ENCODE data around the gene ZNF280C. TPM values are rescaled to one million over a fixed set of nuclear protein-coding genes. Genes with fewer than 3 reads are reported as not detected.

The ZNF280C gene
- total RNA-seq, 1 experiment from 2014 or later = 5.3 TPM

- no peak for DNase-seq (ENCODE audit: low read depth)
Observed at GRCh38 chrX:130176942-130177341, 91.8 kb downstream of the ZNF280C start.

DNA sequence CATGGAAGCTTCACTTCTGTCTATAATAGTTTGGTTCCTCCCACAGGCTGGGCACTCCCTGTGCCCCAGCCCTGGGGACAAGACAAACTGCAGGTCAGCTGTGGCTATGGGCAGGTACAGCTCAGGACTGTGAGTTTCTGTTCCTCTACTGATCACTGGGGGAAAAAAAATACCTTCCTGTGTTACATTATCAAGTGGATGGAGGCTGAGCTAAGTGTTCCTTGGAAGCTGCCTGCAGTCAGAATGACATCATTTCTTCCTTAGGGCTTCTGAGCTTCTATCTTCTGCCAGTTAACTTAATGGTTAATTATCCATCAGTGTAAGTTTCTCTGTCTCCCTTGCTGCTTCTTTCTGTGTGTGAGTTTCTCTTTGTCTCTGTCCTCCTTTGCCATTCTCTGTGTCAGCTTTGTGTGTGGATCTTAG is 92.3 kb downstream of the ZNF280C start:
- no peak for DNase-seq (ENCODE audit: low read depth)

DNA sequence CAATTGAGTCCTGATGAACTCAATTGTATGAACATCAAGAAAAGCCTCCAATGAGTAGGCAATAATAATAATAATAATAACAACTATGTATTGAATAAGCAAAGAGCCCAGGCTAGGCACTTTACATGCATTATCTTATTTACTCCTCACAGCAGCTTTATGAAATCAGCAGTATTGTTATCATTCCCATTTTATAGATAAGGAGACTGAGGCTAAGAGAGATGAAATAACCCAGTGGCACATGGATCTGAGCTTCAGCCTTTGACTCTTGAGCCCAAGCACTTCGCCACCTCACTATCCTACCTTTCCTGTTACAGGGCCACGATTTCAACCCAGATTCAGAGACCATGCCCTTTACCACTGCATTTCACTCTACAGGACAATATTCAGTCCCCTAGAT is 93.8 kb downstream of the ZNF280C start:
- DNase-seq (ENCODE audit: low read depth) = no peak

- DNase-seq (ENCODE audit: low read depth) = peak; percentile 39
Observed at GRCh38 chrX:130174045-130174704, 94.5 kb downstream of the ZNF280C start.

- DNase-seq (ENCODE audit: low read depth) = peak; percentile 55
Observed at GRCh38 chrX:130173190-130173895, 95.4 kb downstream of the ZNF280C start.

GRCh38 chrX:130172127-130172845 is 96.4 kb downstream of the ZNF280C start:
- DNase-seq (ENCODE audit: low read depth) = no peak

DNA sequence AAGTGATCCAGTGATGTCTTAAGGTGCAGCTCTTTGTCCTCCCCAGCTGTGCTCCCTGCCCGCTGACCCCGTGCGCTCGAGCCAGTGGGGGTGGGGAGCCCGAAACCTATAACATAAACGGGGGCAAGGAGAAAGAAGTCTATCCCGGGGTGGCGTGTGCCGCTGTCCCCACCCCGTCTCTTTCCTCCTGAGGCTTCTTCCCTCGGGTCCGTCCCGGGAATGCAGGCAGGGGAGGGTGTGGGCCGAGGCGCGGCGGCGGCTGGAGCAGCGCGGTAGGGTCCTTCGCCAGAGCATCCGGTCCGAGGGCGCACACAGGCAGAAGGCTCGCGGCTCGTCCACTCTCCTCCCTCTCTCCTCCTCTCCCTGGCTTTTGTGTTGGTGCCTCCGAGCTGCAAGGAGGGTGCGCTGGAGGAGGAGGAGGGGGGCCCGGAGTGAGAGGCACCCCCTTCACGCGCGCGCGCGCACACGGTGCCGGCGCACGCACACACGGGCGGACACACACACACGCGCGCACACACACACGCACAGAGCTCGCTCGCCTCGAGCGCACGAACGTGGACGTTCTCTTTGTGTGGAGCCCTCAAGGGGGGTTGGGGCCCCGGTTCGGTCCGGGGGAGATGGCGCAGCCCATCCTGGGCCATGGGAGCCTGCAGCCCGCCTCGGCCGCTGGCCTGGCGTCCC is 97.1 kb downstream of the ZNF280C start, which contains the start of gene RAB33A:
Gene RAB33A (plus strand): TSS at position 517 of the 681 bp plus-strand sequence. CDS start 101 bp downstream, at position 618.
- peak; percentile 15 for DNase-seq (ENCODE audit: low read depth)

GRCh38 chrX:130170752-130171445 is 97.8 kb downstream of the ZNF280C start:
- peak; percentile 53 for DNase-seq (ENCODE audit: low read depth)

- no peak for DNase-seq (ENCODE audit: low read depth)
Observed at GRCh38 chrX:130167040-130167439, 101.7 kb downstream of the ZNF280C start.

- DNase-seq (ENCODE audit: low read depth) = no peak
Observed at GRCh38 chrX:130166503-130166777, 102.3 kb downstream of the ZNF280C start.

DNA sequence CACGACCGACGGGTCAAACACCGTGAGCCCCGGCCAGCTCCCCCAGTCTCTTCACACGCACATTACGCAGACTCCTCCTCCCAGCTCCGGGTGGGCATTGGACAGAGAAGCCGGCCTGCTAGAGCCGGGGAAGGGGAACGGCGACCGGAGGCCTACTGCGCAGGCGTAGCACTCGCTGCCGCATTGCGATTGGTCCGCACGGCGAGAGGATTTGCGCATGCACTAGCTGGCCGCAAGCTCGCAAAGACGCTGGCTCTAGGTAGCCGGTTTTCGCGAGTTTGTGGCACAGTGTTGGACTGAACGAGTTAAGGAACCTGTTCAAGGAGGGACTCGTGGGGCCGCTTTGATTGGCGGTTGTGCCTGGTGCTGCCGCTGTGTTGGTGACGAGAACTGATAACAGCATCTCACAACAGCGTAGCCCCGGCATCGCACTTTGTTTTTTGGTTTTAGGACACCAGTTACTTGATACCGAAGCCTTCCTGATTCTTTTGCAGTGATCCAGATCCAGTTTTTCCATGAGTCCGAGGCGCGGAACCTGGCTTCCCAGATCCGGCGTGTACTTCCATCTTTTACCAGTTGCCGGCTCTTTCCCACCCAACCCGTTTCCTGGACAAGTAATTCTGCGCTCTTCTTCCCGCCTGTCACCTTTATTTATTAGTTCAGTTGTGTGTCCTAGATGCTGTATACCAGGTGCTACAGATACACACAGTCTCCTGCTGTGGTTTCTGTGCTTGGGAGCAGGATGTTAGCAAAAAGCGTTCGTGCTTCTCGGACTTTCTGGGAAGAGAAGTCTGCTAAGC is 102.8 kb downstream of the ZNF280C start, which contains the start of gene AIFM1:
Gene AIFM1 (minus strand): TSS at position 139 of the 800 bp plus-strand sequence. CDS start 185 bp downstream, outside the sequence.
- DNase-seq (ENCODE audit: low read depth) = peak; percentile 96

GRCh38 chrX:130165181-130165702 is 103.5 kb downstream of the ZNF280C start:
- no peak for DNase-seq (ENCODE audit: low read depth)

DNA sequence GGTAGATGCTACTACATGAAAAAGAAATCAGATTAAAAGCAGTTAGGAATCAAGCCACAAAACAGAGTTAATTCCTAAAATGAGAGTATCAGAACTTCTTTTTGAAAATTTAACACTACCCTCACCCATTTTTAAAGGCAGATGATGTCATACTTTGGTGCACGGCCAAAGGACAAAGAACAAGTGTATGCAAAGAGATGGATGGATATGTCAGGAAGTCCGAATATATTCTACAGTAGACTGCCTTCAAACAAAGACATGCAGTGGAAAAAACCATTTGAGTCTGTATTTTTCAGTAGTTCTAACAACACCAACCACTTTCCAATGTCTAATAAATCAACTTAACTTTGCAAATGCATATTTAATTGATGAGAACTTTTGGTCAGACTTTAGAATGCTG is 105.3 kb downstream of the ZNF280C start:
- DNase-seq (ENCODE audit: low read depth) = no peak

- no peak for DNase-seq (ENCODE audit: low read depth)
Observed at GRCh38 chrX:130162094-130162735, 106.5 kb downstream of the ZNF280C start.

DNA sequence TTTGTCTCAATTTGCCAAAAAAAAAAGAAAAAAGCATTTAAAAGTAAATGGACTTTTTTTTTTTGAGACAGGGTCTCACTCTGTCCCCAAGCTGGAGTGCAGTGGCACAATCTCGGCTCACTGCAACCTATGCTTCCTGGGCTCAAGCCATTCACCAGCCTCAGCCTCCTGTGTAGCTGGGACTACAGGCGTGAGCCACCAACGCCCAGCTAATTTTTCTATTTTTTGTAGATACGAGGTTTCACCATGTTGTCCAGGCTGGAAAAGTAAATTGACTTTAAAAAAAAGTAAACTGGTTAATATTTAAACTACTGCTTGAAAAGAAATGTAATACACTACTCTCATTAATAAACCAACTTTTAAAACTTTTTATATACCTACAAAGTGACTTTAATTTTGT is 108.9 kb downstream of the ZNF280C start:
- no peak for DNase-seq (ENCODE audit: low read depth)

GRCh38 chrX:130158311-130158710 is 110.4 kb downstream of the ZNF280C start:
- no peak for DNase-seq (ENCODE audit: low read depth)

DNA sequence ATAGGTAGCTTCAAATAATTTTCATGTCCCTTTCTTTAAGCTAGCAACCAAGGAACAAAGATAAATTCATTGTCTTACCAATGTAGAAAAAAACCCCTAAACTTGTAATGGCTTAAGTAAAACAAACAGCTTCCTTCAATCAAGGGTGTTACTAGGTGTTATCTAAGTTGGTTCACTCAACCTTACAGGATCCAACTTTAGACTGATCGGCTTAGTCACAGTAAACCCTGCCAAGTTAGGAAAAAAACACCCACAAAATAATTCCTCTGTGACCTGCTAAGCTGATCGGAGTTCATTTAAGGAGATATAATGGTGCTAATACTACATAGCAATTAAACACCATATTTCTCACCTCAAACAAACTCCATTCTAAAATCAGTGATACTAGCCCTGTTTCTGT is 113.1 kb downstream of the ZNF280C start:
- no peak for DNase-seq (ENCODE audit: low read depth)

Measured in Daoy (cell line).